Measurements from ENCODE around the gene OPHN1. TPM values are rescaled to one million over a fixed set of nuclear protein-coding genes. Genes with fewer than 3 reads are reported as not detected.
"Not testable (repeated sequence)": the region's sequence is repeated elsewhere in the genome, so short reads cannot be mapped to it uniquely, and the experiment has no call there.

The OPHN1 gene
- total RNA-seq, 2 experiments from 2014 or later = 0.21 to 0.46 TPM

DNA sequence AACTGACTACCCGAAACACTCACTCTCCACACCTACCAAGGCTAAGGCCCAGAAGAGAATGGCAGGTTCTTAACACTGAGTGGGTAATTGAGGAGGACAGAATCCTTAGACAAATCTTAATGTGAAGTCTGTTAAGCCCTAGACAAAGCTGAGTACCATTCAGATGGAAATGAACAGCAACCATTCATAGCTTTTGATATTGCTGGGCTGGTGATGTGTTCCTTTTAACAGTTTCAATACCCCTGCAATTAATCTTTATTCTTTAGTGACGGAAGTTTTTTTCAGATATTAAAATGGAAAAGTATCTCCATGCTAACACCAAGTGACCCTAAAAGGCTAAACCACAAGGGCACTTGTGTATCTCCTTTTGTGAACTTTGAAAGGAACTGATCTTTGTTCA lies 334.9 kb downstream of the OPHN1 start:
- CTCF ChIA-PET = no interaction called here
- POLR2A ChIA-PET = no interaction called here
- DNase-seq = no peak
- H3K36me3 Mint-ChIP-seq = no peaks in the 10 kb centered on the region
- no peaks in the 10 kb centered on the region for H3K4me1 Mint-ChIP-seq (ENCODE audit: low read depth)
- H3K27me3 Mint-ChIP-seq = no peaks in the 10 kb centered on the region
- intact Hi-C loops (cut with micrococcal nuclease) = no loop called here
- H3K4me3 Mint-ChIP-seq = no peak overlapping the region
- H3K9me3 Mint-ChIP-seq = no peaks in the 10 kb centered on the region
- no peak overlapping the region for H3K27ac Mint-ChIP-seq

DNA sequence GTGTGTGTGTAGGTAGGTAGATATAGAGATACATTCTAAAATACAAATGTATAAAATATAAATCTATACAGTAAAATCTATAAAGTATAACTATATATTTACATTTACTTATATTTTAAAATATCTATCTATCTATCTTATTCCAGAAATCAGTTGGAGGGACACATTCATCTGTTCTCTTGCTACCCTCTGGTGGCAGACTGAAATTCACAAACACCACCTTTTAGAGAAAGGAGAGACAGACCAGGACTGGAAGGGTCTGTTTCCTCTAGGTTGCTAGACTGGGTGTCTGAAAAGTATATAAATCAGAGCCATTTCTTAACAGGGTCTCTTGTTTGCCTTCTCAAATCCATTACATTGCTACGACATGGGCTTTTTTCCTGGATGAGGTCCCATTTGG lies 343.0 kb downstream of the OPHN1 start:
- Mint-ChIP-seq H3K4me3 (no peak overlapping the region), H3K36me3 (no peaks in the 10 kb centered on the region), H3K4me1 (ENCODE audit: low read depth) (no peaks in the 10 kb centered on the region), H3K9me3 (no peaks in the 10 kb centered on the region), H3K27ac (no peak overlapping the region), H3K27me3 (no peaks in the 10 kb centered on the region)
- ChIA-PET POLR2A (no interaction called here), CTCF (no interaction called here)
- intact Hi-C loops (cut with micrococcal nuclease) = no loop called here
- no peak for DNase-seq

- intact Hi-C loops (cut with micrococcal nuclease) = no loop called here
- POLR2A ChIA-PET = no interaction called here
- CTCF ChIA-PET = no interaction called here
- DNase-seq = no peak
- Mint-ChIP-seq H3K9me3 (no peaks in the 10 kb centered on the region), H3K36me3 (no peaks in the 10 kb centered on the region), H3K4me1 (ENCODE audit: low read depth) (no peaks in the 10 kb centered on the region), H3K27me3 (no peaks in the 10 kb centered on the region), H3K4me3 (no peak overlapping the region), H3K27ac (no peak overlapping the region)
Measured at GRCh38 chrX:68087526-68087925, 345.8 kb downstream of the OPHN1 start.

- Mint-ChIP-seq H3K36me3 (no peaks in the 10 kb centered on the region), H3K4me1 (ENCODE audit: low read depth) (no peaks in the 10 kb centered on the region), H3K27ac (no peak overlapping the region), H3K27me3 (no peaks in the 10 kb centered on the region), H3K9me3 (no peaks in the 10 kb centered on the region), H3K4me3 (no peak overlapping the region)
- no peak for DNase-seq
- ChIA-PET CTCF (no interaction called here), POLR2A (no interaction called here)
- intact Hi-C loops (cut with micrococcal nuclease) = no loop called here
Measured at GRCh38 chrX:68086709-68087108, 346.6 kb downstream of the OPHN1 start.

DNA sequence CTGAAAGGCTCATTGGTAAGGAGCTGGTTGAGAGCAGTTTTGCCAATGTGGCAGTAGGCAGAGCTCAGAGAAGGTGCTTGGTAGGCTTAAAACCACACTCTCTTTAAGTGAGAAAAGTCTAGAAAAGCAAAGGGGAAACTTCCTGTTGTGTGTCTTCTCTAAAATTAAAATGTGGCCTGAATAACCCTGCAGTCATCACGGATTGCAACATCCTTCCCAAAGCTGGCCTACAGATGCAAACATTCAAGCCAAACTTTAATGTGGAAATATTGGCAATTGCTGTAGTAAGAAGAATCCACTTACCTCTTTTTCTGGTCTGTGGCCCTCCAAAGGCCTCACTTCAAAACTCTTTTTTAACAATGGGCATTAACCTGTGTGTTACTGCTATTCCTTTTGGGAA lies 348.5 kb downstream of the OPHN1 start:
- CTCF ChIA-PET = no interaction called here

DNA sequence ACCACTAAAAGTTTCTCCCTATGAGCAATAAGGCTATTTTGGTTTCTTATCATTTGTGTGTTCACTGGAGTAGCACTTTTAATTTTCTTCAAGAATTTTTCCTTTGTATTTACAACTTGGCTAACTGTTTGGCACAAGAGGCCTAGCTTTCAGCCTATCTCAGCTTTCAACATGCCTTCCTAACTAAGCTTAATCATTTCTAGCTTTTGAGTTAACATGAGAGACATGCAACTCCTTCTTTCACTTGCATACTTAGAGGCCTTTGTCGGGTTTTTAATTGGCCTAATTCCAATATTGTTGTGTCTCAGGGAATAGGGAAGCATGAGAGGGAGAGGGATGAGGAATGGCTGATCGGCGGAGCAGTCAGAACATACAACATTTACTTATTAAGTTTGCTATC lies 349.8 kb downstream of the OPHN1 start:
- H3K36me3 Mint-ChIP-seq = no peaks in the 10 kb centered on the region
- intact Hi-C loops (cut with micrococcal nuclease) = no loop called here
- no peak overlapping the region for H3K27ac Mint-ChIP-seq
- no peak for DNase-seq
- POLR2A ChIA-PET = no interaction called here
- no peaks in the 10 kb centered on the region for H3K27me3 Mint-ChIP-seq
- CTCF ChIA-PET = no interaction called here
- H3K4me1 Mint-ChIP-seq (ENCODE audit: low read depth) = no peaks in the 10 kb centered on the region
- H3K4me3 Mint-ChIP-seq = no peak overlapping the region
- H3K9me3 Mint-ChIP-seq = no peaks in the 10 kb centered on the region

More for the DNA sequence above, 348.5 kb downstream of the OPHN1 start:
- H3K4me1 Mint-ChIP-seq (ENCODE audit: low read depth) = no peaks in the 10 kb centered on the region
- no peaks in the 10 kb centered on the region for H3K27me3 Mint-ChIP-seq
- H3K4me3 Mint-ChIP-seq = no peak overlapping the region
- no peak for DNase-seq
- no peaks in the 10 kb centered on the region for H3K9me3 Mint-ChIP-seq
- intact Hi-C loops (cut with micrococcal nuclease) = no loop called here
- H3K27ac Mint-ChIP-seq = no peak overlapping the region
- POLR2A ChIA-PET = no interaction called here
- H3K36me3 Mint-ChIP-seq = no peaks in the 10 kb centered on the region

DNA sequence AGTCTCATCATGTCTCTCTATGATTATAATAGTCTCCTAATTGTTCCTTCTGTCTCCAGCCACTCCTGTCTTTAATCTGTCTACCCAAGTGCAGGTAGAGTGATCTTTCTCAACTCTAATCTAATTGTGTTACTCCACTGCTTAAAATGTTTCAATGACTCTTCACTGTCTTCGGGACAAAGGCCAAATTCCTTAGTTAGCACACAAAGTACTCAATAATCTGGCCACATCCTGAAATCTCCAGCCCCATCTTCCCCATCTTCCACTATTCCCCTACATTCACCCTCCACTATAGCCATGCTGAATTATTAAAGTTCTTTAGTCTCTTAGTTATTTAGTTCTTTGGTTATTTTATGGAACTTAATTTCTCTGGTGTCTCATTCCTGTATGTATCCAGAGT lies 353.3 kb downstream of the OPHN1 start:
- DNase-seq = no peak
- no peak overlapping the region for H3K27ac Mint-ChIP-seq
- H3K27me3 Mint-ChIP-seq = no peaks in the 10 kb centered on the region
- ChIA-PET POLR2A (no interaction called here), CTCF (no interaction called here)
- intact Hi-C loops (cut with micrococcal nuclease) = no loop called here
- H3K36me3 Mint-ChIP-seq = no peaks in the 10 kb centered on the region
- H3K9me3 Mint-ChIP-seq = no peaks in the 10 kb centered on the region
- no peaks in the 10 kb centered on the region for H3K4me1 Mint-ChIP-seq (ENCODE audit: low read depth)
- H3K4me3 Mint-ChIP-seq = no peak overlapping the region

DNA sequence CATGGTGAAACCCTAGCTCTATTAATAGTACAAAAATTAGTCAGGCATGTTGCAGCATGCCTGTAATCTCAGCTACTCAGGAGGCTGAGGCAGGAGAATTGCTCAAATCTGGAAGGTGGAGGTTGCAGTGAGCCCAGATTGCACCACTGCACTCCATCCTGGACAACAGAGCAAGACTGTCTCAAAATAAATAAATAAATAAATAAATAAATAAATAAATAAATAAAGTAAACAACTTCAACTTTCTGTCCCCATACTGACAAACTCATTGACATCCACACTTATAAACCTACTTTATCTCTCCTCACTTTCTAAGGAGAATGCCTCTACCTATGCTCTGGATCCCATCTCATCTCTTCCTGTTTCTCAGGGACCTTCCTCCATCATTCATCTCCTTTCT lies 354.5 kb downstream of the OPHN1 start:
- H3K36me3 Mint-ChIP-seq; H3K27ac Mint-ChIP-seq; H3K4me1 Mint-ChIP-seq (ENCODE audit: low read depth); intact Hi-C loops (cut with micrococcal nuclease); H3K4me3 Mint-ChIP-seq; DNase-seq; POLR2A ChIA-PET; CTCF ChIA-PET; H3K27me3 Mint-ChIP-seq; H3K9me3 Mint-ChIP-seq: not testable (repeated sequence)

- no peaks in the 10 kb centered on the region for H3K4me1 Mint-ChIP-seq (ENCODE audit: low read depth)
- no peaks in the 10 kb centered on the region for H3K36me3 Mint-ChIP-seq
- no peak overlapping the region for H3K4me3 Mint-ChIP-seq
- ChIA-PET POLR2A (no interaction called here), CTCF (no interaction called here)
- intact Hi-C loops (cut with micrococcal nuclease) = no loop called here
- H3K9me3 Mint-ChIP-seq = no peaks in the 10 kb centered on the region
- DNase-seq = no peak
- no peak overlapping the region for H3K27ac Mint-ChIP-seq
- no peaks in the 10 kb centered on the region for H3K27me3 Mint-ChIP-seq
Measured at GRCh38 chrX:68077378-68077777, 355.9 kb downstream of the OPHN1 start.

- CTCF ChIA-PET = no interaction called here
- Mint-ChIP-seq H3K27me3 (no peaks in the 10 kb centered on the region), H3K4me1 (ENCODE audit: low read depth) (no peaks in the 10 kb centered on the region), H3K27ac (no peak overlapping the region), H3K36me3 (no peaks in the 10 kb centered on the region), H3K9me3 (no peaks in the 10 kb centered on the region), H3K4me3 (no peak overlapping the region)
- intact Hi-C loops (cut with micrococcal nuclease) = no loop called here
- DNase-seq = no peak
- POLR2A ChIA-PET = no interaction called here
Measured at GRCh38 chrX:68072041-68072440, 361.3 kb downstream of the OPHN1 start.

- H3K4me1 Mint-ChIP-seq (ENCODE audit: low read depth); H3K9me3 Mint-ChIP-seq; POLR2A ChIA-PET; H3K36me3 Mint-ChIP-seq; intact Hi-C loops (cut with micrococcal nuclease); H3K27ac Mint-ChIP-seq; DNase-seq; H3K4me3 Mint-ChIP-seq; H3K27me3 Mint-ChIP-seq: not testable (repeated sequence)
- CTCF ChIA-PET = interaction anchor here (0.8 kb wide), 1 partner anchor 76 kb away, joined by 3 read pairs; no protein-coding TSS in a partner anchor
Measured at GRCh38 chrX:68070119-68070518, 363.2 kb downstream of the OPHN1 start.

GRCh38 chrX:68061206-68061535 lies 372.1 kb downstream of the OPHN1 start:
- POLR2A ChIA-PET = no interaction called here
- intact Hi-C loops (cut with micrococcal nuclease) = no loop called here
- CTCF ChIA-PET = no interaction called here
- Mint-ChIP-seq H3K27me3 (no peaks in the 10 kb centered on the region), H3K4me3 (no peak overlapping the region), H3K9me3 (no peaks in the 10 kb centered on the region), H3K36me3 (no peaks in the 10 kb centered on the region), H3K27ac (no peak overlapping the region), H3K4me1 (ENCODE audit: low read depth) (no peaks in the 10 kb centered on the region)
- DNase-seq = no peak

DNA sequence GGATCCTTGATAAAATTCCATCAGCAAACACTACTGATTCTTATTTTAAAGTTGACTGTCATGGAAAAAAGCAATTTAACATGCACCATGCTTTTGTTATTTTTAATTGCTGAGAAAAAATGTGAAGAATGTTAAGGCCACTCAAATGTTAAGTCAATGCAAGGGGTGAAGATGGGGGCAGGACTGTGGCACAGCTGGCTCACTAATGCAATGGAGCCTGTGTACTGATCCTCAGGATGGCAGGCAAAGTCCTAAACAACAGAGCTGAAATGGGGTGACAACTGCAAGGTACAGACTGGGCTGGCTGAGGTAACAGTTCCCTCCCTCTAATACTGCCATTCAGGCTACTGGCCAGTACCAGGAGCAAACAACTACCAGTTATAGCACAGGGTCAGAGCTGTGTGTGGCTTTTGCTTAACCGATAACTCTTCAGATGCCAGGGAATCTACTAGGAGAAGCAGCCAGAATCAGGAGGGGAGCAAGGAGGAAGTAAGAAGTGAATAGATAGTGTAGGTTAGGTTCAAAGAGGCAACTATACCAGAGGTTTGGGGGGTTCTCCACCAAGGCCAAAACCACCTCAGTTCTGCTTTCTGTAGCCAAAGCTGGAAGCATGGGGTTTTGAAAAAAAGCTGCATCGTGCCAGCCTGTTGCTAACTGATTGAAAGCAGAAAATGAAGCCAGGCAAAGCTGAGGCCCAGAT lies 372.6 kb downstream of the OPHN1 start:
- H3K9me3 Mint-ChIP-seq = no peaks in the 10 kb centered on the region
- no peak for DNase-seq
- H3K27me3 Mint-ChIP-seq = no peaks in the 10 kb centered on the region
- no peak overlapping the region for H3K27ac Mint-ChIP-seq
- intact Hi-C loops (cut with micrococcal nuclease) = no loop called here
- H3K4me1 Mint-ChIP-seq (ENCODE audit: low read depth) = no peaks in the 10 kb centered on the region
- ChIA-PET POLR2A (no interaction called here), CTCF (no interaction called here)
- no peak overlapping the region for H3K4me3 Mint-ChIP-seq
- H3K36me3 Mint-ChIP-seq = no peaks in the 10 kb centered on the region

- POLR2A ChIA-PET = no interaction called here
- Mint-ChIP-seq H3K27me3 (no peaks in the 10 kb centered on the region), H3K4me3 (no peak overlapping the region), H3K36me3 (no peaks in the 10 kb centered on the region), H3K9me3 (no peaks in the 10 kb centered on the region), H3K4me1 (ENCODE audit: low read depth) (no peaks in the 10 kb centered on the region), H3K27ac (no peak overlapping the region)
- intact Hi-C loops (cut with micrococcal nuclease) = no loop called here
- no peak for DNase-seq
- CTCF ChIA-PET = no interaction called here
Measured at GRCh38 chrX:68059469-68059868, 373.8 kb downstream of the OPHN1 start.
